Ovary (tissue), 3 donors: ENCODE data around the gene ITGB3BP.

Experiments used
- CTCF ChIP-seq, 3 donors: fragments of 450-650 bp in 2 of 3; fragments of 200-600 bp in 1 of 3; IDR thresholded peaks; one replicate each; pipeline versions ENCODE4 v1.5.1 to v1.8.0; 2016 to 2022; ENCODE audit warnings: antibody characterized with exemption in 3 of 3, mild to moderate bottlenecking in 1 of 3
- EP300 ChIP-seq: sonication (generic); formaldehyde crosslinking; IDR thresholded peaks from one replicate; pipeline ENCODE4 v1.6.1; 2017; ENCODE audit warnings: antibody characterized with exemption
- donor health status: DM: no; HTN: no; CAD: no.

GRCh38 chr1:63534406-63534805, 11.4 kb upstream of the ITGB3BP start:
- TF ChIP-seq CTCF (IDR thresholded peaks at IDR 0.05) (no peak), EP300 (no peak)
